ENCODE measurements around the gene CPS1. TPM values are rescaled to one million over a fixed set of nuclear protein-coding genes. Genes with fewer than 3 reads are reported as not detected.

Gene CPS1
- total RNA-seq, 6 donors from 2014 or later: 1.4 to 5.2 (median 1.8) TPM

DNA sequence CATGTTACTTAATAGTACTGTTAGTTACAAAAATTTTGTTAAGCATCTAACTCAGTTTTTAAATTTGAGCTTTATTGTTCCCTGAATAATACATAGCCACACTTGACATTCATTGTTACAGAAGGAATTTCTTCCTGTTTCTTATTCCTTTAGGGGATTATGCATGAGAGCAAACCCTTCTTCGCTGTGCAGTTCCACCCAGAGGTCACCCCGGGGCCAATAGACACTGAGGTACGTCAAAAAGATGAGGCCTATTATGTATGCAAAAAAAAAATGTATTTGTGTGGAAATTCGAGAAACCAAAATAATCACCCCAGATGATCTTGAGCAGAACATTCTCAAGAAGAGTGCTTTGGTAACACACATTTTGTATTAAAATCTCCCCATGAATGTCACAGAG lies 36.3 kb downstream of the CPS1 start:
- Histone ChIP-seq H3K27me3 (no peaks in the 10 kb centered on the region), H3K4me3 (no peak overlapping the region), H3K36me3 (no peaks in the 10 kb centered on the region), H3K9me3 (no peaks in the 10 kb centered on the region), H3K27ac (no peak overlapping the region), H3K4me1 (no peaks in the 10 kb centered on the region)
- 76 to 83% methylated on average over 4 of the region's 4 CpGs for WGBS, 2 donors
- no peak for ATAC-seq (ENCODE audit: low FRiP score in 2 of 2)
- DNase-seq: no peak
- TF ChIP-seq, protein P1, sequence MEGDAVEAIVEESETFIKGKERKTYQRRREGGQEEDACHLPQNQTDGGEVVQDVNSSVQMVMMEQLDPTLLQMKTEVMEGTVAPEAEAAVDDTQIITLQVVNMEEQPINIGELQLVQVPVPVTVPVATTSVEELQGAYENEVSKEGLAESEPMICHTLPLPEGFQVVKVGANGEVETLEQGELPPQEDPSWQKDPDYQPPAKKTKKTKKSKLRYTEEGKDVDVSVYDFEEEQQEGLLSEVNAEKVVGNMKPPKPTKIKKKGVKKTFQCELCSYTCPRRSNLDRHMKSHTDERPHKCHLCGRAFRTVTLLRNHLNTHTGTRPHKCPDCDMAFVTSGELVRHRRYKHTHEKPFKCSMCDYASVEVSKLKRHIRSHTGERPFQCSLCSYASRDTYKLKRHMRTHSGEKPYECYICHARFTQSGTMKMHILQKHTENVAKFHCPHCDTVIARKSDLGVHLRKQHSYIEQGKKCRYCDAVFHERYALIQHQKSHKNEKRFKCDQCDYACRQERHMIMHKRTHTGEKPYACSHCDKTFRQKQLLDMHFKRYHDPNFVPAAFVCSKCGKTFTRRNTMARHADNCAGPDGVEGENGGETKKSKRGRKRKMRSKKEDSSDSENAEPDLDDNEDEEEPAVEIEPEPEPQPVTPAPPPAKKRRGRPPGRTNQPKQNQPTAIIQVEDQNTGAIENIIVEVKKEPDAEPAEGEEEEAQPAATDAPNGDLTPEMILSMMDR (IDR thresholded peaks at IDR 0.05): no peak
- no peak for TF ChIP-seq POLR2AphosphoS5 (IDR thresholded peaks at IDR 0.05)
- TF ChIP-seq EP300 (IDR thresholded peaks at IDR 0.05): no peak
- no peak for TF ChIP-seq POLR2A (IDR thresholded peaks at IDR 0.05)

DNA sequence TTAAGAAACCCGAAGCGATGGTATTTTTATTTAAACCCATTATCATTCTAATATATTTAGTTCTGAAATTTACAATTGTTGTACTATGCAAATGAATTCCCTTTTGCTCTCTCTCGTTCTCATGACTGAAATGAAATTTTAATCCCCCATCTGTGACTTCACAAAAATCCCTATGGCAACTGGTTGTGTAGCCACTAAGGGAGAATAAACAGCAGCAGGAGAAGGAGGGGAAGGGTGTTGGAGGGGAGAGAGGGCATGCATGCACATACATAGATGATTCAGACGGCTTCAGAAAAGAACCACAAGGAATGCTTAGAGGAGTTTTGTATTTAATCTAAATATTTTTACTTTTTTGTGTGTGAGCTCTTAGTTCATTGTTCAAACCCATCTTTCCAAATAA lies 36.8 kb downstream of the CPS1 start:
- DNase-seq (no peak), ATAC-seq (ENCODE audit: low FRiP score in 2 of 2) (no peak)
- no peak overlapping the region for H3K27ac ChIP-seq
- TF ChIP-seq, protein P1 (IDR thresholded peaks at IDR 0.05): no peak
- TF ChIP-seq EP300 (IDR thresholded peaks at IDR 0.05) (no peak), POLR2AphosphoS5 (IDR thresholded peaks at IDR 0.05) (no peak), POLR2A (IDR thresholded peaks at IDR 0.05) (no peak)
- H3K4me1 ChIP-seq: no peaks in the 10 kb centered on the region
- WGBS, 2 donors: 77 to 82% methylated on average over 4 of the region's 4 CpGs
- H3K27me3 ChIP-seq: no peaks in the 10 kb centered on the region
- H3K36me3 ChIP-seq: no peaks in the 10 kb centered on the region
- no peaks in the 10 kb centered on the region for H3K9me3 ChIP-seq
- H3K4me3 ChIP-seq: no peak overlapping the region

DNA sequence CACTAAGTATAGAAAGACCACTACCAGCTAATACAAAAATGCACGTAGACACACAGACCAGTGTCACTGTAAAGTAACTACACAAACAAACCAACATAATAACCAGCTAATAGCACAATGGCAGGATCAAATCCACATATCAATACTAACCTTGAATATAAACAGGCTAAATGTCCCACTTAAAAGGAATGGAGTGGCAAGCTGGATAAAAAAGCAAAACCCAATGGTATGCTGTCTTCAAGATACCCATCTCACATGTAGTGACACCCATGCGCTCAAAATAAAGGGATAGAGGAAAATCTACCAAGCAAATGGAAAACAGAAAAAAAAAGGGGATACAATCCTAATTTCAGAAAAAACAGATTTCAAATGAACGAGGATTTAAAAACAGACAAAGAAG lies 41.8 kb downstream of the CPS1 start:
- H3K4me1 ChIP-seq: peaks cover 0 to 4% (median 0%) of the 10 kb centered on the region in 4 donors

DNA sequence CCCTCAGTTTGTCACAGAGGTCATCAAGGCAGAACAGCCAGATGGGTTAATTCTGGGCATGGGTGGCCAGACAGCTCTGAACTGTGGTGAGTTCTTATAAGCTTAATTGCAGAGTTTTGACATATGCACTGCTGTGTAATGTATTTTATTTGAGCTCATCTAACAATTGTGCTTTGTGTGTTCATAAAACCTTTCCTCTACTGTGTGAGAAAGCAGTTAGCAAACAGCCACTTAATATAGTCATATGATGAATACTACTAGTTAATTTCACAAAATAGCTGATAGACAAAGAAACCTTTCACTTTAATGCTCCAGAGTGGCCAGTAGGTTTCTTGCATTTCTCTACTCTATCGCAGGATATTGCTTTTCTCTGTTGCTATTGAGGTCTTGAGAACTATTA lies 43.1 kb downstream of the CPS1 start:
- ATAC-seq (ENCODE audit: low FRiP score in 2 of 2) (no peak), DNase-seq (no peak)
- no peak overlapping the region for H3K27ac ChIP-seq
- no peak overlapping the region for H3K4me3 ChIP-seq
- H3K36me3 ChIP-seq: no peaks in the 10 kb centered on the region
- no peaks in the 10 kb centered on the region for H3K9me3 ChIP-seq
- H3K4me1 ChIP-seq: peaks cover 0 to 4% (median 0%) of the 10 kb centered on the region in 4 donors
- 72 to 75% methylated on average over 1 of the region's 1 CpG for WGBS, 2 donors
- no peak for TF ChIP-seq POLR2A (IDR thresholded peaks at IDR 0.05)
- no peak for TF ChIP-seq POLR2AphosphoS5 (IDR thresholded peaks at IDR 0.05)
- TF ChIP-seq EP300 (IDR thresholded peaks at IDR 0.05): no peak
- TF ChIP-seq, protein P1 (IDR thresholded peaks at IDR 0.05): no peak
- H3K27me3 ChIP-seq: no peaks in the 10 kb centered on the region

More for the DNA sequence above, 41.8 kb downstream of the CPS1 start:
- H3K4me3 ChIP-seq: no peak overlapping the region
- DNase-seq (no peak), ATAC-seq (ENCODE audit: low FRiP score in 2 of 2) (no peak)
- H3K9me3 ChIP-seq: no peaks in the 10 kb centered on the region
- no peak overlapping the region for H3K27ac ChIP-seq
- 91 to 96% methylated on average over 3 of the region's 3 CpGs for WGBS, 2 donors
- TF ChIP-seq EP300 (IDR thresholded peaks at IDR 0.05): no peak
- TF ChIP-seq POLR2AphosphoS5 (IDR thresholded peaks at IDR 0.05): no peak
- TF ChIP-seq POLR2A (IDR thresholded peaks at IDR 0.05): no peak
- TF ChIP-seq, protein P1 (IDR thresholded peaks at IDR 0.05): no peak
- H3K27me3 ChIP-seq: no peaks in the 10 kb centered on the region
- no peaks in the 10 kb centered on the region for H3K36me3 ChIP-seq

DNA sequence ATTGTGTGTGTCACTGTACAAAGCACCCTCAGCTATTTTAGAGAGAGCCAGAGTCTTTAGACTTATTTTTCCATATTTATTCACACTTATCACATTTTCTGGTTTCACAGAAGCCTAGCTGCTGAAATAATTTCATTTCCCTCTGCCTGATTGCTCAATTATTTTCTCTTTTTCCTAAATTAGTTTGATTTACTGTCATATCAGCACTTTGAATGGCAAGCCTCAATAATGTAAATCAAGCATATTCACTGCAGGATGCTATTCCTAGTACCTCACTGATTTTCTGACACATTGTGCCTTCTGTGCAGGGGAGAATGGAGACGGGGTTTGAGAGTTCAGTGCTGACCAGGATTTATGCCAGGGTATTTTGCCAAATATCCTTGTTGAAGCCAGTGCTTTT lies 48.3 kb downstream of the CPS1 start:
- H3K27ac ChIP-seq: no peak overlapping the region
- H3K27me3 ChIP-seq: no peaks in the 10 kb centered on the region
- H3K36me3 ChIP-seq: no peaks in the 10 kb centered on the region
- no peaks in the 10 kb centered on the region for H3K9me3 ChIP-seq
- TF ChIP-seq POLR2AphosphoS5 (IDR thresholded peaks at IDR 0.05) (no peak), EP300 (IDR thresholded peaks at IDR 0.05) (no peak), POLR2A (IDR thresholded peaks at IDR 0.05) (no peak)
- TF ChIP-seq, protein P1 (IDR thresholded peaks at IDR 0.05): no peak
- no peak overlapping the region for H3K4me3 ChIP-seq
- ATAC-seq (ENCODE audit: low FRiP score in 2 of 2) (no peak), DNase-seq (no peak)
- 87 to 88% methylated on average over 1 of the region's 1 CpG for WGBS, 2 donors
- H3K4me1 ChIP-seq: peaks cover 0 to 4% (median 0%) of the 10 kb centered on the region in 4 donors

All from upper lobe of left lung (tissue), 6 donors.